ENCODE measurements around the gene PGAM5. TPM values are rescaled to one million over a fixed set of nuclear protein-coding genes. Genes with fewer than 3 reads are reported as not detected.

PGAM5 gene
- total and polyA plus RNA-seq, 9 of the 15 experiments (the other 6 are each of a cell fraction or from before 2014, with no cell fraction given) = 7.4 to 121 (median 69.5) TPM

DNA sequence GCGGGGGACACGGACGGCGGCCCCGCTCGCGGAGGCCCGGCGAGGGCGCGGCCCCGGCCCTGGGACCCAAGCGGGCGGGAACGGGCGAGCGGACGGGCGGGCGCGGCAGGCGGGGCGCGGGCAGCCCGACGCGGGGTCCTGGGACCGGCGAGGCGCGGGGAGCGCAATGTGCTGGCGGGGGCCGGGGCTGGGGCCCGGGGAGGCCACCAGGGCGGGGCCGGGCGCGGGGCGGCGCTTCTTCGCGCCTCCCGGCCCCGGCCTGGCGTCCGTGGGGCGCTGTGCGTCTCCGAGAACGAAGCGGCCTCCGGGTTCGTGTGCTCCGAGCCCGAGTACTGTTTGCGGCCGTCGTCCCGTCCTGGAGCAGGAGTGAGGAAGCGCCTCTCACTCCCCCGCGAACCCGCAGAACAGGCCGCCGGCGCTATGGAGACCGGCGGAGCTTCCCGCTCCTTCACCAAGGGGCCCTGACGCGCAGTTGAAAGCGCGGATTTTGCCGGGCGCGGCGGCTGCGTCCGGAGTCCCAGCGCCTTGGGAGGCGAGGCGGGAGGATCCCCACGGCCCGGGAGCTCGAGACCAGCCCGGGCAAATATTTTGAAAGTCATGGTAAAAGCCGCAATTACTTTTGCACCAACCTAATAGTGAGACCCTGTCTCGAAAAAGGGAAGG is 51.4 kb downstream of the PGAM5 start (continued):
- TF ChIP-seq SMAD3 (CRISPR knock-in tag; conservative IDR thresholded peaks at IDR 0.05) (no peak), FOXP4 (CRISPR knock-in tag; IDR thresholded peaks at IDR 0.05; ENCODE audit: borderline replicate concordance) (no peak), NR2F6 (CRISPR knock-in tag; IDR thresholded peaks at IDR 0.05) (no peak), NELFE (IDR thresholded peaks at IDR 0.05; ENCODE audit: insufficient read depth, insufficient read length) (no peak), CXXC5 (CRISPR knock-in tag; IDR thresholded peaks at IDR 0.05) (peak; percentile 89), NCOA1 (IDR thresholded peaks at IDR 0.05; ENCODE audit: low read depth) (no peak; the same call in 1 of the 2 replicates), PREB (CRISPR knock-in tag; IDR thresholded peaks at IDR 0.05) (no peak), BRD9 (IDR thresholded peaks at IDR 0.05; ENCODE audit: low read depth, partially characterized antibody) (no peak), PURB (CRISPR knock-in tag; IDR thresholded peaks at IDR 0.05; ENCODE audit: low read depth) (no peak), ZFP1 (CRISPR knock-in tag; IDR thresholded peaks at IDR 0.05) (no peak), SAFB (IDR thresholded peaks at IDR 0.05; ENCODE audit: borderline replicate concordance, low read depth, low read length) (peak; percentile 25; the same call in 1 of the 2 replicates), DEAF1 (CRISPR knock-in tag; IDR thresholded peaks at IDR 0.05) (peak; percentile 70), RHOXF2B (CRISPR knock-in tag; conservative IDR thresholded peaks at IDR 0.05) (no peak), TFAM (CRISPR knock-in tag; conservative IDR thresholded peaks at IDR 0.05) (no peak), ZNF766 (CRISPR knock-in tag; conservative IDR thresholded peaks at IDR 0.05) (peak; percentile 59; the same call in 1 of the 2 replicates), NR3C1 (CRISPR knock-in tag; IDR thresholded peaks at IDR 0.05) (no peak), ZNF717 (CRISPR knock-in tag; IDR thresholded peaks at IDR 0.05) (no peak), ASH1L (IDR thresholded peaks at IDR 0.05; ENCODE audit: borderline replicate concordance, low read depth, partially characterized antibody) (no peak), HMGXB4 (CRISPR knock-in tag; IDR thresholded peaks at IDR 0.05) (no peak), ATF1 (CRISPR knock-in tag; IDR thresholded peaks at IDR 0.05) (no peak), ATF1 (tag; IDR thresholded peaks at IDR 0.05) (peak; percentile 46; the same call in 1 of the 2 replicates), RBM15 (IDR thresholded peaks at IDR 0.05; ENCODE audit: insufficient read depth, low read length) (no peak), ZNF764 (CRISPR knock-in tag; IDR thresholded peaks at IDR 0.05; ENCODE audit: low read depth) (no peak)
